ENCODE data around the gene SIRT5. TPM values are rescaled to one million over a fixed set of nuclear protein-coding genes. Genes with fewer than 3 reads are reported as not detected.
A peak's percentile ranks its signal among the peaks of the same experiment; 100 is the strongest.

The SIRT5 gene
- polyA plus RNA-seq, 1 donor (not counting 4 experiments of a cell fraction or from before 2014, with no cell fraction given): 9.1 TPM

DNA sequence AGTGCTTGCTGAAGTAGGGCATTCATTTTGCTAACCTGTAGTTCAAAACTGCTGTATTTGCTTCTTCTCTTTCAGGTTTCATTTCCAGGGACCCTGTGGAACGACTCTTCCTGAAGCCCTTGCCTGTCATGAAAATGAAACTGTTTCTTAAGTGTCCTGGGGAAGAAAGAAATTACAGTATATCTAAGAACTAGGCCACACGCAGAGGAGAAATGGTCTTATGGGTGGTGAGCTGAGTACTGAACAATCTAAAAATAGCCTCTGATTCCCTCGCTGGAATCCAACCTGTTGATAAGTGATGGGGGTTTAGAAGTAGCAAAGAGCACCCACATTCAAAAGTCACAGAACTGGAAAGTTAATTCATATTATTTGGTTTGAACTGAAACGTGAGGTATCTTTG, 37.3 kb downstream of the SIRT5 start:
- Histone ChIP-seq H3K36me3 (ENCODE audit: control insufficient read depth in 2 of 2, extremely low read depth in 1 of 2, insufficient read depth in 2 of 2, low read length in 2 of 2) (peaks cover 2 to 5% of the 10 kb centered on the region in 2 experiments), H3K27me3 (ENCODE audit: control insufficient read depth, extremely low read depth, insufficient read depth, low read length) (no peaks in the 10 kb centered on the region), H3K79me2 (ENCODE audit: control insufficient read depth, insufficient read depth, low read length) (peaks cover 17% of the 10 kb centered on the region), H3K9ac (ENCODE audit: control insufficient read depth, extremely low read depth, insufficient read depth, low read length) (no peak overlapping the region), H3K9me3 (ENCODE audit: control insufficient read depth, low read depth, low read length) (no peaks in the 10 kb centered on the region), H3K9me1 (ENCODE audit: control insufficient read depth, extremely low read depth, insufficient read depth, low read length) (no peaks in the 10 kb centered on the region), H3K4me2 (ENCODE audit: control insufficient read depth, extremely low read depth, insufficient read depth, low read depth, low read length) (no peak overlapping the region), H2AFZ (ENCODE audit: control insufficient read depth, low read length) (no peak overlapping the region), H3K4me3 (ENCODE audit: control insufficient read depth in 2 of 3, extremely low read depth in 1 of 3, insufficient read depth in 2 of 3, low read depth in 1 of 3, low read length in 3 of 3) (no peak overlapping the region), H4K20me1 (ENCODE audit: control insufficient read depth, extremely low read depth, insufficient read depth, low read length) (no peaks in the 10 kb centered on the region), H3K4me1 (ENCODE audit: control insufficient read depth, extremely low read depth, insufficient read depth, low read length) (peaks cover 14% of the 10 kb centered on the region), H3K27ac (ENCODE audit: control insufficient read depth, insufficient read depth, low read length) (no peak overlapping the region)
- dilution Hi-C loops (cut with MboI; ENCODE audit: extremely low pct_ligation_motif_present, low sequenced_read_pairs): no loop called here
- TF ChIP-seq, protein P1, sequence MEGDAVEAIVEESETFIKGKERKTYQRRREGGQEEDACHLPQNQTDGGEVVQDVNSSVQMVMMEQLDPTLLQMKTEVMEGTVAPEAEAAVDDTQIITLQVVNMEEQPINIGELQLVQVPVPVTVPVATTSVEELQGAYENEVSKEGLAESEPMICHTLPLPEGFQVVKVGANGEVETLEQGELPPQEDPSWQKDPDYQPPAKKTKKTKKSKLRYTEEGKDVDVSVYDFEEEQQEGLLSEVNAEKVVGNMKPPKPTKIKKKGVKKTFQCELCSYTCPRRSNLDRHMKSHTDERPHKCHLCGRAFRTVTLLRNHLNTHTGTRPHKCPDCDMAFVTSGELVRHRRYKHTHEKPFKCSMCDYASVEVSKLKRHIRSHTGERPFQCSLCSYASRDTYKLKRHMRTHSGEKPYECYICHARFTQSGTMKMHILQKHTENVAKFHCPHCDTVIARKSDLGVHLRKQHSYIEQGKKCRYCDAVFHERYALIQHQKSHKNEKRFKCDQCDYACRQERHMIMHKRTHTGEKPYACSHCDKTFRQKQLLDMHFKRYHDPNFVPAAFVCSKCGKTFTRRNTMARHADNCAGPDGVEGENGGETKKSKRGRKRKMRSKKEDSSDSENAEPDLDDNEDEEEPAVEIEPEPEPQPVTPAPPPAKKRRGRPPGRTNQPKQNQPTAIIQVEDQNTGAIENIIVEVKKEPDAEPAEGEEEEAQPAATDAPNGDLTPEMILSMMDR (optimal IDR thresholded peaks at IDR 0.05 in 1 of 3, IDR thresholded peaks at IDR 0.05 in 1 of 3, conservative IDR thresholded peaks at IDR 0.05 in 1 of 3; ENCODE audit: extremely low read depth in 1 of 3, insufficient read depth in 2 of 3, low read length in 3 of 3): no peak
- TF ChIP-seq EZH2 (IDR thresholded peaks at IDR 0.05; ENCODE audit: low read length): no peak
- DNase-seq (ENCODE audit: low read depth, low spot score): no peak
- FAIRE-seq: no peak

DNA sequence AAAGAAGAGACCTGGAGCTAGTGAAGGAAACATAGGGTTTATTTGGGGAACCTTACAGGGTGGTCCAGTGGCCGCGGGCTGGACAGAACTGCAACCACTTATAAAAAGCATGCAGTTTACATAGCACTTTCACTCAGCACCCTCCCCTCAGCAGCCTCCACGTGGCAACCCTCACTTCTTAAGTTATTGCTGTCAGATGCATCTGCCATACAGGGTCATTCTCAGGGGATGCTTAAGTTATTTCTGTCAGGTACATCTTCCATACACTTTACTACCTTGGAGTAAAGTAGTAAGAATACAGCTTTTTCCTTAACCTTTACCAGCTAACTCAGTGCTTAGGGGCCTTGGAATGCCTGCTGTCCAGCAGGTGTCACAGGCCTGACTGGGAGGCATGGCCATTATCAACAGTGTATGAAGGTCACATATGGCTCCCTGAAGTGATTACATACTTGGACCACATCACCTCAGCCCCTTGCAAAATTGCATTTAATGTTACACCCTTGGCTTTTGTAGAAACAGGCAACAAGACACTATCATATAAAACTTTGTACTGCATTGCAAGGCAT, 38.7 kb downstream of the SIRT5 start:
- Histone ChIP-seq H3K4me1 (ENCODE audit: control insufficient read depth, extremely low read depth, insufficient read depth, low read length) (peaks cover 22% of the 10 kb centered on the region), H3K27ac (ENCODE audit: control insufficient read depth, insufficient read depth, low read length) (no peak overlapping the region), H3K9me3 (ENCODE audit: control insufficient read depth, low read depth, low read length) (no peaks in the 10 kb centered on the region), H2AFZ (ENCODE audit: control insufficient read depth, low read length) (no peak overlapping the region), H3K9me1 (ENCODE audit: control insufficient read depth, extremely low read depth, insufficient read depth, low read length) (no peaks in the 10 kb centered on the region), H3K9ac (ENCODE audit: control insufficient read depth, extremely low read depth, insufficient read depth, low read length) (no peak overlapping the region), H4K20me1 (ENCODE audit: control insufficient read depth, extremely low read depth, insufficient read depth, low read length) (no peaks in the 10 kb centered on the region), H3K36me3 (ENCODE audit: control insufficient read depth in 2 of 2, extremely low read depth in 1 of 2, insufficient read depth in 2 of 2, low read length in 2 of 2) (peaks cover 9 to 16% of the 10 kb centered on the region in 2 experiments), H3K79me2 (ENCODE audit: control insufficient read depth, insufficient read depth, low read length) (peaks cover 27% of the 10 kb centered on the region), H3K27me3 (ENCODE audit: control insufficient read depth, extremely low read depth, insufficient read depth, low read length) (no peaks in the 10 kb centered on the region), H3K4me3 (ENCODE audit: control insufficient read depth in 2 of 3, extremely low read depth in 1 of 3, insufficient read depth in 2 of 3, low read depth in 1 of 3, low read length in 3 of 3) (no peak overlapping the region), H3K4me2 (ENCODE audit: control insufficient read depth, extremely low read depth, insufficient read depth, low read depth, low read length) (peak overlapping the region; percentile 95)
- FAIRE-seq (no peak), DNase-seq (ENCODE audit: low read depth, low spot score) (no peak)
- dilution Hi-C loops (cut with MboI; ENCODE audit: extremely low pct_ligation_motif_present, low sequenced_read_pairs): no loop called here
- TF ChIP-seq, protein P1 (optimal IDR thresholded peaks at IDR 0.05 in 1 of 3, IDR thresholded peaks at IDR 0.05 in 1 of 3, conservative IDR thresholded peaks at IDR 0.05 in 1 of 3; ENCODE audit: extremely low read depth in 1 of 3, insufficient read depth in 2 of 3, low read length in 3 of 3): no peak
- TF ChIP-seq EZH2 (IDR thresholded peaks at IDR 0.05; ENCODE audit: low read length): no peak
